Central memory CD8-positive, alpha-beta T cell (primary cell): ENCODE data around the gene PLD1.
A peak's percentile ranks its signal among the peaks of the same experiment; 100 is the strongest.

Experiments used
- ATAC-seq: fragments of 150-1000 bp; cut with Tn5 transposase; replicated peaks from 2 replicates; pipeline ENCODE4 v1.10.0; 2022; ENCODE audit warnings: mild to moderate bottlenecking, moderate FRiP score, moderate number of reproducible peaks; ENCODE audit not compliant: poor library complexity, severe bottlenecking; ENCODE audit errors: extremely low read depth
- DNase-seq, 2 donors: peaks; one replicate each; pipeline ENCODE4 v3.0.0; 2021; ENCODE audit warnings: low spot score in 2 of 2
- H3K27ac Mint-ChIP-seq: one replicate; pipeline ENCODE4 v1.8.0; 2022; ENCODE audit warnings: low read depth, mild to moderate bottlenecking, moderate library complexity, mixed read lengths
- H3K27me3 Mint-ChIP-seq: one replicate; pipeline ENCODE4 v1.8.0; 2022; ENCODE audit warnings: mixed read lengths
- H3K36me3 Mint-ChIP-seq: one replicate; pipeline ENCODE4 v1.8.0; 2022; ENCODE audit warnings: mild to moderate bottlenecking, moderate library complexity, mixed read lengths; ENCODE audit not compliant: insufficient read depth
- H3K4me1 Mint-ChIP-seq: one replicate; pipeline ENCODE4 v1.8.0; 2022; ENCODE audit warnings: mixed read lengths
- H3K4me3 Mint-ChIP-seq: one replicate; pipeline ENCODE4 v1.8.0; 2022; ENCODE audit warnings: mild to moderate bottlenecking, moderate library complexity, mixed read lengths
- H3K9me3 Mint-ChIP-seq: one replicate; pipeline ENCODE4 v1.8.0; 2022; ENCODE audit warnings: mixed read lengths

Gene PLD1

DNA sequence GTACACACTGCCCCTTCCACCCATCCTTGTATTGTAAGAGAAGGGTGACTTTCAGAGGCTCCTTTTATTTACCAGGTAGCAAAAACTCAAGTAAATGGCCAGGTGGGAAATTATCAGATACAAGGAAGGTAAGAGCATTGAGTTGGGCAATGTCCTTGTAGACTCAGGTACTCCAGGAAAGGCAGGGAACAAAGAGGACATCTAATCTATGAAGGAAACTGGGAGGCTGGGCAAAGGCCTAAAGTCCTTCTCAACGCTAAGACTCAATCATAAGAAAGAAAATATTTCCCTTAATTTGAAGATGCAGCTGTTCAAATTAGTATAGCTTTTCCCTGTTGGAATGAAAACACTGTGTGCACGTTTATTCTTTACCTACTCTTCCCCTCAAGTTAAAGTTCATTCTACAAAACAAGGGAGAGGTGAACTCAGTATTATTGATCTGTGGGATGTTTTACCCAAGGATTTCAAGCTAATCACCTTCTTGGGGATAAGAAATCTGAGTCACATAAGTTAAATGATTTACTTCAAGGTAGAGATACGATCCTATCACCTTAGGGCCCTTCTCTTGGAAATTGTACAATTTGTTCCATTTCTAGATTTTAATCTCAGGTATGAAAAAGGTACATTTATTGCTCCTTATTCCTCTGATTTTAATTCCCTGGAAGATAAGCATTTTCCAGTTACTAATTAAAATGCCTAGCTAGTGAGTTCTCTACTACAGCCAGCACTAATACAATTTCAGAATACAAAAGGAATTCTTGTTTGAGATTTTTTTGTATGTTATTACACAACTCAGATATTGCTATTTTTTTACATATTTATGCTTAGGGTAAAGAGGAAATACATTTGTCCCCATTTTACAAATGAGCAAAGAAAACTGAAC, 80.6 kb downstream of the PLD1 start:
- Mint-ChIP-seq H3K27me3 (peaks cover 6% of the 10 kb centered on the region), H3K4me1 (no peaks in the 10 kb centered on the region), H3K36me3 (peaks cover 2% of the 10 kb centered on the region), H3K4me3 (no peak overlapping the region), H3K27ac (no peak overlapping the region), H3K9me3 (no peaks in the 10 kb centered on the region)
- ATAC-seq = no peak
- DNase-seq = no peak

DNA sequence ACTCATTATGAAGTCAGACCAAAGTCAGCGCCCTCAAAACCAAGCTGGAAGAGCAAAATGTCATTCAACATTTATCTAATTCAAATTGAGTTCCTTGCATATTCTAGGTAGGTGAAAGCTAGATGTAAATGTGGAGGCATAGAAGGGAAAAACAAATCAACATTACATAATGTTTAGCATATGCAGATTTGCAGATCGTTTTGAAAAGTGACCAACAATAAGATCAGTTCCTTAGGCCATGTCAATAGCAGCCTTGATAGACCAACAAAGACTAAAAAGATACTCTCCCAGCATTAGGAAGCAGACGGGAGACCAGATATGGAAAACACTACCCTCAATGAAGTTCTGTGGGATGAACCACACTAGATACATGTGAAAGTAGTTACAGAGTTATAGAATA, 83.0 kb downstream of the PLD1 start:
- Mint-ChIP-seq H3K27me3 (peaks cover 20% of the 10 kb centered on the region), H3K36me3 (no peaks in the 10 kb centered on the region), H3K4me3 (no peak overlapping the region), H3K4me1 (no peaks in the 10 kb centered on the region), H3K9me3 (no peaks in the 10 kb centered on the region), H3K27ac (no peak overlapping the region)
- DNase-seq (no peak), ATAC-seq (no peak)

DNA sequence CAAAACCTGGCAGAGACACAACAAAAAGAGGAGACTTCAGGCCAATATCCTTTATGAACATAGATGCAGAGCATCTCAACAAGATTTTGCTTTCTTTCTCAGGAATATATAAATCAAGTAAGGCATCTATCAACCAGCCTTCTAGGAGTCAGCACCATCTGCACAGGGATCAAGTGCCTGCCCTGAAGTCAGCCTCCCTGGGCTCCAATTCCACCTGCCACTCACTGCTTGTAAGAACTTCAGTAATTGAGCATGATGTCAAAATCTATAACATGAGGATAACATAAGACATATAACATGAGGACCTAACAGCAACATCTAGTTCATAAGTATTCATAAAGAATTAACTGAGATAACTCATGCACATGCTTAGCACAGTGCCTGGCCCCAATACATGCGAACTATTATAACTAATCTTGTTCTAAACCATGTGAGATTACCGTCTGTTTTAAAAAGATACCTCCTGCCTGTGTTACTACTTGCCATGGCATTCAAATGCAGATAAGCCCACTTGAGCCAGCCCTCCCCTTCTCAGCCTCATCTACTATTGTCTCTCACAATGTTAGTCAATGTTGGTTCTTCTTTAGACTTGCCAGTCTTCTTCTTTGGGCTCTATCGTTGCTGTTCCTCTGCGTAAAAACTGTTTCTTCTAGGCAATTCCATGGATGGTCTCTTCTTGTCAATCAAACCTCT, 91.6 kb downstream of the PLD1 start:
- no peaks in the 10 kb centered on the region for H3K4me1 Mint-ChIP-seq
- no peak overlapping the region for H3K4me3 Mint-ChIP-seq
- no peak for ATAC-seq
- no peak for DNase-seq
- no peaks in the 10 kb centered on the region for H3K36me3 Mint-ChIP-seq
- no peak overlapping the region for H3K27ac Mint-ChIP-seq
- H3K27me3 Mint-ChIP-seq = peaks cover 53% of the 10 kb centered on the region
- peaks cover 5% of the 10 kb centered on the region for H3K9me3 Mint-ChIP-seq

DNA sequence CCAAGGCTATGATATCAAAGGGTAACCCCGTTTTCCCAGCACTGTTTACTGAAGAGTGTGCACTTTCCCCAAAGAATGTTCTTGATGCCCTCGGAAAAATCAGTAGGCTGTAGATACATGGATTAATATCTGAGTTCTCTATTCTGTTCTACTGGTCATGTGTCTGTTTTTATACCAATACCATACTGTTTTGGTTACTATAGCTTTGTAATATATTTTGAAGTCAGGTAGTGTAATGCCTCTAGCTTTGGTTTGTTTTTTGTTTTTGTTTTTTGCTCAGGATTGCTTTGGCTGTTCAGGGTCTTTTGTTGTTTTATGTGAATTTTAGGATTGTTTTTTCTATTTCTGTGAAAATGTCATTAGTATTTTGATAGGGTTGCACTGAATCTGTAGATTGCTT, 95.1 kb downstream of the PLD1 start:
- Mint-ChIP-seq H3K4me1 (no peaks in the 10 kb centered on the region), H3K27me3 (peaks cover 45% of the 10 kb centered on the region), H3K27ac (no peak overlapping the region), H3K9me3 (peaks cover 5% of the 10 kb centered on the region), H3K4me3 (no peak overlapping the region), H3K36me3 (no peaks in the 10 kb centered on the region)
- ATAC-seq (no peak), DNase-seq (no peak)

DNA sequence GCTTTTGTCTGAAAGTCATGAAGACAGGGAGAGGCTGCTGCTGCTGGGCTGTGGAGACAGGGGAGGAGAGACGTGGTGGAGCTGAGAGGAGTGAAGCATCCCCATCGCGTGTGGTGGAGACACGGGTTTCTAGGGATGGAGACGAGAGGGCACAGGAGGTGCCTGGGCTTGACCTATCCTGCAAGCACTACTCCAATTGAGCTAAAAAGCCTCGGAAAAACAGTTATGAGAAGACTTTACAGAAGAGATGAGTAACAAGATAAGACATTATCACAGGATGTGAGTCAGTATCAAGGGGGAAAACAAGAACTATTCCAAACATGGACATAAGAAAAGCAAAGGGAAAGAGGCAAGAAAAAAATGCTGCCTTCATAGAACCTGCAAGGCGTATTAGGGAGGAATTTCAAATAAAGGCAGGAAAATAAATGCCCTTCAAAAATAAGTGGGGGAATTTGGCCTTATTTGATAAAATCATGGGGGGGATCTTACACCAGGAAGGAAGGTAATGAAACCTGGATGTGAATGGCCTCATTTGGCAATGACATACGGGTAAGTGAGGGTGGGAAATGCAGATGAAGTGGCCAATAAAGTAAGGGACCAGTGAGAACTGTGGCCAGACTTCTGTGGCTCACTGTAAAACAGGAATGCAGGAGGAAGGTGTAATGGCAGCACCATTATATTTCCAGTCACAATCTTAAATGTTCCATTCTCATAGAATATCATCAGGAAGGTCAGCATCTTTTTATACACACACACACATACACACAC, 97.9 kb downstream of the PLD1 start:
- ATAC-seq = no peak
- DNase-seq = no peak

DNA sequence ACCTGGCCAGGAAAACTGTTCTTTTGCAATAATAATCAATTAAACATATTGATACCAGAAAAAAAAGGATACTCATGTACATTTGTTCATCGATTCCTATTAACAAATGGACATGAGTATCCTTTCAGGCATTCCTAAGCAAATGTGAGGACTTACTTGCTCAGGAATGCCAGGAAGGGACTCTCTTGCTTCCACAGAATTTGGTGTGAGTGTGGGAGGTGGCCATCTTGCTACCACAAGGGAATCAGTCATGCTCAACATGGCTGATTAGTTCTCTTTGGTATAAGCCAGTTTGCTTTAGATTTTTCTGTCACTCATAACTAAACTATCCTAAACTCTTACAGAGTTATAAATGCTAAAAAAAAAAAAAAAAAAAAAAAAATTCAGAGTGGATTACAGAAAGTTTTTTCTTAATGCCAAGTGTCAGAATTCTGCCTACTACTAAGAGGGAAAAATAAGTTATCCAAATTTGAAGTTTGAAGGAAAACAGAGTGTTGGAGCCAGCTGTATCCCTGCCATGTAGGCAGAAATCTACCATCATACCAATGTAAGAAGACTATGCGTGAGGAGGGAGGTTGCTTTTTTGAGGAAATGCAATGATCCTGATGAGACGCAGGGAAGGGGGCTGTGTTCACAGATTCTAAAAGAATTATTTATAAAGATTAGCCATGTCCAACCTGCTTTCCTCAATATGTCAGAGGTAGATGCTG, 98.7 kb downstream of the PLD1 start:
- peaks cover 5% of the 10 kb centered on the region for H3K9me3 Mint-ChIP-seq
- ATAC-seq (no peak), DNase-seq (no peak)
- peaks cover 17% of the 10 kb centered on the region for H3K27me3 Mint-ChIP-seq
- H3K27ac Mint-ChIP-seq = no peak overlapping the region
- H3K36me3 Mint-ChIP-seq = no peaks in the 10 kb centered on the region
- no peaks in the 10 kb centered on the region for H3K4me1 Mint-ChIP-seq
- H3K4me3 Mint-ChIP-seq = no peak overlapping the region

More for the DNA sequence above, 97.9 kb downstream of the PLD1 start:
- Mint-ChIP-seq H3K27ac (no peak overlapping the region), H3K9me3 (peaks cover 5% of the 10 kb centered on the region), H3K36me3 (no peaks in the 10 kb centered on the region), H3K4me3 (no peak overlapping the region), H3K4me1 (no peaks in the 10 kb centered on the region), H3K27me3 (peaks cover 22% of the 10 kb centered on the region)

DNA sequence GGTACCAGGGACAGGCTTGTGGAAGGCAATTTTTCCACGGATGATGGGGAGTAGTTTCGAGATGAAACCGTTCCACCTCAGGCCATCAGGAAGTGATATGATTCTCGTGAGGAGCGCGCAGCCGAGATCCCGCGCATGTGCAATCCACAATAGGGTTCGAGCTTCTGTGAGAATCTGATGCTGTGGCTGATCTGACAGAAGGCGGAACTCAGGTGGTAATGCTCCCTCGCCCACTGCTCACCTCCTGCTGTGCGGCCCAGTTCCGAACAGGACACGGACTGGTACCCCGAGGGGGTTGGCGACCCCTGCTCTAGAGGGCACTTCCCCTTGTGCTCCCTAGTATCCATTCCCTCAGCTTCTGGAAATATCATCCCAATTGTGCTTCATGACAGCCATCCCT, 99.9 kb downstream of the PLD1 start:
- Mint-ChIP-seq H3K36me3 (peaks cover 2% of the 10 kb centered on the region), H3K4me3 (no peak overlapping the region), H3K27ac (no peak overlapping the region), H3K27me3 (peaks cover 11% of the 10 kb centered on the region), H3K9me3 (peaks cover 3% of the 10 kb centered on the region), H3K4me1 (no peaks in the 10 kb centered on the region)
- DNase-seq (no peak), ATAC-seq (no peak)

DNA sequence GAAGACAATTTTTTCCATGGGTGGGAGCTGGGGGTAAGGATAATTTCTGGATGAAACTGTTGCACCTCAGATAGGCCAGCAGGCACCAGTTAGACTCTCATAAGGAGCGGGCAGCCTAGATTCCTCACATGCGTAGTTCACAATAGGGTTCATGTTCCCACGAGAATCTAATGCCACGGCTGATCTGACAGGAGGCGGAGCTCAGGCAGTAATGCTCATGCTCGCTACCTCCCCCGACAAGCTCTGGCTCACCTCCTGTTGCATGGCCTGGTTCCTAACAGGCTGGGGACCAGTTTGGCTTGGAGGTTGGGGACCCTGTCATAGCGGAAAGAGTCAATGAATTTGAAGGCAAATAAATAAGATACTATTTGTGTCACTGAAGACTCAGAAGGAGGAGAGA, 105.5 kb downstream of the PLD1 start:
- H3K4me1 Mint-ChIP-seq = no peaks in the 10 kb centered on the region
- H3K27ac Mint-ChIP-seq = no peak overlapping the region
- peaks cover 5% of the 10 kb centered on the region for H3K36me3 Mint-ChIP-seq
- ATAC-seq (no peak), DNase-seq (no peak)
- H3K4me3 Mint-ChIP-seq = no peak overlapping the region
- no peaks in the 10 kb centered on the region for H3K9me3 Mint-ChIP-seq
- peaks cover 23% of the 10 kb centered on the region for H3K27me3 Mint-ChIP-seq

DNA sequence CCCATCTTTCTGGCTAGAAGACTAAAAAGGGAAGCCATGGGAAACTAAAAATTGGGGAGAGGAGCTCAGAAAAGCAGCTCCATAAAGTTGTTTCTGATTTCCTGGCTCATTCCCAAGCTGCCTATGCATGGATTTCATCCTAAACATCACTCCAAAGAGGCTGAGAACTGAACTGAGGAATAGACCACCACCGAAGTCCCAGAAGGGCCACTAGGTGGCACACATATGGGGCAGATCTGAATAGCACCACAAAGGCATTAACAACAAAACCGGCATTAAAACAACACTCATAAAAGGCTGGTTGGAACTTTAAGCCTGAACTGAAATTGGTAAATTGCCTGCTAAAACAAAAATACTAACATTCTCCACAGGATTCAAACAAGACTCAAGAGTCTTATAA, 106.3 kb downstream of the PLD1 start:
- Mint-ChIP-seq H3K36me3 (peaks cover 5% of the 10 kb centered on the region), H3K4me3 (no peak overlapping the region), H3K4me1 (no peaks in the 10 kb centered on the region), H3K27me3 (peaks cover 31% of the 10 kb centered on the region), H3K9me3 (no peaks in the 10 kb centered on the region), H3K27ac (no peak overlapping the region)
- DNase-seq (no peak), ATAC-seq (no peak)

DNA sequence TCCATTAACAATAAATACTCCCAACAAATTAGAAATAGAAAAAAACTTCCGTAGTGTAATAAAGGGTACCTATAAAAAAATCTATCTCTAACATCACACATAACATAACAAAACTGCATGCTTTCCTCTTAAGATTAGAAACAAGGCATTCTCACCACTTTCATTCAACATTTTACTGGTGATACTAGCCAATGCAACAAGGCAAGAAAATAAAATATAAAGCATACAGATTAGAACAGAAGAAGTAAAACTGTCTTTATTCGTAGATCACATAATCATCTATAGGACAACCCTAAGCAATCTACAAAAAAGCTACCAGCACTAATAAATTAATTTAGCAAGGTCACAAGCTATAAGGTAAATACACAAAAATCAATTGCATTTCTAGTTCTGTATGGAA, 107.1 kb downstream of the PLD1 start:
- ATAC-seq (no peak), DNase-seq (no peak)
- Mint-ChIP-seq H3K27ac (no peak overlapping the region), H3K4me1 (no peaks in the 10 kb centered on the region), H3K9me3 (no peaks in the 10 kb centered on the region), H3K27me3 (peaks cover 38% of the 10 kb centered on the region), H3K4me3 (no peak overlapping the region), H3K36me3 (peaks cover 5% of the 10 kb centered on the region)

DNA sequence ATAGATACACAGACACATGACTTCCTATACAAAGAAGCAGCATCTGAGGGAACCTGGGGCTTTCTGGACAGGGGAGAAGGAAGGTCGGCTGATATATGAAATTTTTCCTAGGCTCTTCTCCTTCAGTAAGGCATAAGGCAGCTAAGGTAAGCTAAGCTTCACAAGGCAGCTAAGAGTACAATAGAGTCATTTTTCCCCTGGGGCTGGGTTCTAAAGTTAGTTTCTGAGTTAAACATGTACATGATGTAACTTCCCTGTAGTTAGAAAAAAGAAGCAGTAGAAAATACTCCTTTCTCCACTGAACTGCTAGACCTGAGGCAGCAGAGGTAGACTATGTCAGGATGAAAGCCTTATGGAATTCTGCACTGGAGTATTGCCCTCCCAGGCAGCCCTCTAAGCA, 109.6 kb downstream of the PLD1 start:
- Mint-ChIP-seq H3K4me3 (no peak overlapping the region), H3K27ac (peak overlapping the region; percentile 24), H3K9me3 (no peaks in the 10 kb centered on the region), H3K27me3 (peaks cover 52% of the 10 kb centered on the region), H3K4me1 (no peaks in the 10 kb centered on the region), H3K36me3 (peaks cover 3% of the 10 kb centered on the region)
- DNase-seq (no peak), ATAC-seq (no peak)

DNA sequence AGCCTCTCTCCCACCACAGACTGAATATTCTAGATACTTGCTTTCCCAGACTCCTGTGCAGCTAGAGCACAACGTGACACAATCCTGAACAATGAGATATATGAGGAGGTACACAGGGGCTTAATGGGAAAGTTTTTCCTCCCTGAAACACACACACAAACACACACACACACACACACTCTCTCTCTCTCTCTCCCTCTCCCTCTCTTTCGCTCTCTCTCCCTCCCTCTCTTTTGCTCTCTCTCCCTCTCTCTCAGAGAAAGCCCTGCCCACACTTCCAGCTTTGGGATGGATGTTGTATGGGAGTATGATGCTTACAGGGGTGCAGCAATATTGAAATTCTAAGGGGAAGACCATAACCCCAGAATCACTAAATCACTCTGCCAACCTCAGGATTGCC, 110.1 kb downstream of the PLD1 start:
- Mint-ChIP-seq H3K9me3 (no peaks in the 10 kb centered on the region), H3K4me1 (no peaks in the 10 kb centered on the region), H3K36me3 (peaks cover 3% of the 10 kb centered on the region), H3K4me3 (no peak overlapping the region), H3K27me3 (peaks cover 52% of the 10 kb centered on the region), H3K27ac (peak overlapping the region; percentile 24)
- ATAC-seq (no peak), DNase-seq (no peak)
